ENCODE measurements around the gene SNX30.

SNX30 gene

DNA sequence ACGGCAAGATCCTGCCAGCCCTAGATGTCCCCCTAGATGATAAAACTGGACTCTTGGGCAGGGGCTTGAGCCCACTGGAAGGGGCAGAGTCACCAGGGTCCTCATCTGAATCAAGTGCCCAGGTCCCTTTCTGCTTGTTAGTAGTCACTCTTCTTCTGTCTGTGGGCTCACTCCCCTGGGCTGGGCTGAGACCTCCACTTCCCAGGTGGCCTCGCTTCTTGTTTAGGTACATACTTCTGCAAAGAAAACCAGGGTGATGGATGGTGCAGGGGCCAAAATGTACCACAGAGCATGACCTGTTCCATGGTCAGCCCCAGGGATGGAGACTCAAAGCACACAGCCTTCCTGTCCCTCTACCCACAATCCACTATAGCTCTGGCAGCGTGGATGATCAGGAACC, 141.0 kb downstream of the SNX30 start:
- no peak for DNase-seq

DNA sequence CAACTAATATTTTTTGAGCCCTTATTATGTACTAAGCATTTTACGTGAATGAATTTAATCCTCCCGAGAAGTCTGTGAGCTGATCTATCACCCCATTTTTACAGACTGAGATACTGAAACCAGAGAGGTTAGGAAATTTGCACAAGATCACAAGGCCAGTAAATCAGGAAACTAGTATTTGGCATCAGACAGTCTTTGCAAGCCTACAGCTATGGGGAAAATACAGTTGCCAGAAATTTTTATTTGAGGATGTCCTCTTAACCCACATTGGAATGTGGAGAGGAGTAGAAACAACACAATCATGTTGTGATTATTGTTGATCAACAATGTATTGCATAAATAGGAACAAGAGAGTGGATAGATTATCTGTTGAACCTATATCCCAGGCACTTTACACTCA, 142.4 kb downstream of the SNX30 start:
- DNase-seq = no peak

DNA sequence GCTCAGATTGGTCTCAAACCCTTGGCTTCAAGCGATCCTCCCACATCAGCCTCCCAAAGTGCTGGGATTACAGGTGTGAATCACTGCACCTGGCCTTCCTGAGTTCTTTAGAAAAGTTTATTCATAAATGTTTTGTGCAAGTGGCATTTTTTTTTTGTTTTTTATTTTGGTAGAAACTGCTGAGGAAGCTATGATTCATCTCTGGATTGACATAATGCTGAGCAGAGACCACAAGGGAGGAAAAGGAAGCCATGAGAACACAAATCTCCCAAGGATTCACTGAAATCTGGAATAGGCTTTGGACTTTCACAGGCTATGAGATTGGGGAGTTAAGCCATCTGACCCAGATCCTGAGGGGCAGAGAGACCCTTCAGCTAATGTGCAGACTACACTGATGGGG, 143.5 kb downstream of the SNX30 start:
- DNase-seq = no peak

DNA sequence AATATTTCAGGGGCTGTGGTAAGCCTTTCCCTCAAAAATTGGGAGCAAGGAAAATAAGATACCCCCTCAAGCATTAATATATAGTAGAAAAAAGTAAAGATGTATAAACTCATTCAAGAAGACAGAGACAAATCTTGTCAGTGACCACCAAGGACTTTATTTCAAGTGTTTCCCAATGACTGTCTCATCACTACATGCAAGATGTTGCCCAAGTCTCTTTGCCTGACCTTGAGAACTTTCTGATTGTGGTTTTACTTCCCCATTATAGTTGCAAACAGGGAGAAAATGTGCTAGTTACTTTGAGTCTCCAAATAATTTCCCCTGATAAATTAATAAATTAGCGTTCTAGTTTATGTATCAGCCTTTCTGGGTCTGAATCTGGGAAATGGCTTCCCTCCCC, 144.1 kb downstream of the SNX30 start:
- DNase-seq = no peak

DNA sequence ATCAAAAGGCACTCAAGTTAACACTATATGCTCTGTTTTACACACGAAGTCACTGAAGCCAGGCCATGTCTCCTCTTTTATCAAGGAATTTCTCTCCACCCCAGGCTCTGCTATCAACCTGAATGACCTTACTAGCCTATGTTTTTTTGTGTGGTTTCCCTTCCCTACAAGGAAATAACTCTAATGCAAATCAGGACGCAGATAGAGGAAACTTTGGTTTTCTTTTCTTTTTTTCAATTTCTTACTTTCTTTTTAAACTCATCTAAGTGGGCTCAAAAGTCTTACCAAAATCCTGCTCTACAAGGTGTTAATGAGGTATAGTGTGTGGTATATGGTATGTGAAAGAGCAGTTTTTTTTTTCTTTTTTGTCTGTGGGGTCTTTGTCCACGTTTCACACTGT, 145.6 kb downstream of the SNX30 start:
- no peak for DNase-seq

DNA sequence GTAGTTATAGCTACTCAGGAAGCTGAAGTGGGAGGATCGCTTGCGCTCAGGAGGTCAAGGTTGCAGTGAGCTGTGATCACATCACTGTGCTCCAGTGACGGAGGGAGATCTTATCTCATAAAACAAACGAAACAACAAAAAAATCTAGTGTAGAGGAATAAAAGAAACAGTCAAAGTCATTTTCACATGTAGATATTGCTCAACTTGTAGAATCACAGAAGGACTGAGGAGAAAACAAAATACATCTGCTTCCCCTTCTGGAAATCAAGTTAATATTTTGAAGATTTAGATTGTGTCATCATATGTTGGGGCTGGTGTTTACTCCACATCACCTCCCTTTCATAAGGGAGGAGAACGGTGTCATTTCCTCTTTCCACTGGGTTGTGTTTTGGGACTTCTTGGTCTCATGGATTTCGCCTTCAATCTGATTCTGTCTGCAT, 148.3 kb downstream of the SNX30 start:
- DNase-seq = no peak

DNA sequence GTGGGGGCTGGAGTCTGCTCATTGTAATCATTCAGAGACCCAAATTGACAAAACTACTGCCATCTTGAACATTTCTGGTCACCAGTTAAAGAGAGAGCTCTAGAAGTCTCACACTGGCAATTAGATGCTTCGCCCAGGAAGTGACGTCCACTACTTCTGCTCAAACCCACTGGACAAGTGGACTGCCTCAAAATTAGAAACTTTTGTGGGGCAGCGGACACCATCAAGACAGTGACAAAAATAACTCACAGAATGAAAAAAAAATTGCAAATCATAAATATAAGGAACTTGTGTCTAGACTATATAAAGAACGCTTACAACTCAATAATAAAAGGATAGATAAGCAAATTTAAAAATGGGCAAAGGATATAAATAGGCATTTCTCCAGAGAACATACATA, 149.9 kb downstream of the SNX30 start:
- DNase-seq = no peak

DNA sequence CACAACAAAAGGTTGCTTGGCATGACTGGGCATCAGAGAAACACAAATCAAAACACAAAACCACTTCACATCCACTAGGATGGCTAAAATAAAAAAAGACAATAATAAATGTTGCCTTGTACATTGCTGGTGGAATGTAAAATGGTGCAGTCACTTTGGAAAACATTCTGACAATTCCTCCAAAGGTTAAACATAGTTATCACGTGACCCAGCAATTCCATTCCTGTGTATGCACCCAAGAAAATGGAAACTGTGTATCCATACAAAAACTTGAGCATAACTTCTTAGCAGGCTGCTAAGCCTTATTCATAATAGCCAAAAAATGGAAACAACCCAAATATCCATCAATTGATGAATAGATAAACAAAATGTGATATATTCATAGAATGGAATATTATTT, 150.3 kb downstream of the SNX30 start:
- no peak for DNase-seq

DNA sequence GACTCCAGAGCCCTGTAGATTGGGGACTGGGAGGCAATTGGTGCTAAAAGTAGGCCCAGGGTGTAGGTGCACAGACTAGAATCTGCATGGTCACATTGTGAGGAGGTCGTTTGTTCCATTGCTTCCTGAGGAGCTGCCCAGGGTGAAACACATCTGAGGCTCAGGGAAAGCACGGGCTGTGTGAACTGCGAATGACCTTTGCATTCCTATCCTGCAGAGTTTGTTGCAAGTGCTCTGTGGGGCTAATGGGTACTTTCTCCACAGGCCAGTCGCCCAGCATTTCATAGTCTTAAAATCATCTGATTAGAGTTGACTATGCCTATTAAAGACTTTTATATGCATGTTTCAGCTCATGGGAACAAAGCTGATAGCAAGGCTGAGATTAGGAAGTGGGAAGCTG, 154.5 kb downstream of the SNX30 start:
- no peak for DNase-seq

DNA sequence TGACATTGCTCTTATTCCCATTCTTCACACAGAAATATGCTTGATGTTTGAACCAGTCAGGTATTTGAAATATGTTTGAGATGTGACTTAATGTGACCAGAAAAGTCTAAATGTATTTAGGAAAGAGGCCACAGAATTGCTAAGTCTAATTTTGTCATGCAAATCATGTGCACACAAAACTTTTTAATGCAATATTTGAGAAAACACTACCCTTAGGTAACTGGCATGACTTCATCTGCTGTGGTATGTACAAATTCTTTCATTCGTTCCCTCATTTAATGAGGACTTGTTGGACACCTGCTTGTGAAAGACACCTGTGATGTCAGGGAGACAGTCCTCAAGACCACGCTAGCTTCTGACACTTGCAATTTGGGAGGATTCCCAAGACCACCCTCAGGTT, 161.2 kb downstream of the SNX30 start:
- DNase-seq = no peak

DNA sequence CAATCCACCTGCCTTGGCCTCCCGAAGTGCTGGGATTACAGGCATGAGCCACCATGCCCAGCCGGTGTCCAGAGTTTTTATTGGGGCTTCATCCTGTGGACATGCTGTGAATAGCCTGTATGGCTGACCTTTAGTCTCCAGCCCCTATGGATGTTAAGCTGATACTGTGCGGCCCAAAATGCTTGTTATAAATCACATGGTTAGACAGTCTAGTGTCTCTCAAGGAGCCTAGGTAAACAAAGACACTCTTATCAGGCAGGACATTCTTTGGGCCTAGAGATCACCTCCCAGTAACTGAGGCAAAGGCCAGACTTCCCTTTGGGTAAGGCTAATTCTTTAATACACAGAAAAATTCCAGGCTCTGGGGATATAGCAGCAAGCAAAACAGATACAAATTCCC, 162.1 kb downstream of the SNX30 start:
- no peak for DNase-seq

DNA sequence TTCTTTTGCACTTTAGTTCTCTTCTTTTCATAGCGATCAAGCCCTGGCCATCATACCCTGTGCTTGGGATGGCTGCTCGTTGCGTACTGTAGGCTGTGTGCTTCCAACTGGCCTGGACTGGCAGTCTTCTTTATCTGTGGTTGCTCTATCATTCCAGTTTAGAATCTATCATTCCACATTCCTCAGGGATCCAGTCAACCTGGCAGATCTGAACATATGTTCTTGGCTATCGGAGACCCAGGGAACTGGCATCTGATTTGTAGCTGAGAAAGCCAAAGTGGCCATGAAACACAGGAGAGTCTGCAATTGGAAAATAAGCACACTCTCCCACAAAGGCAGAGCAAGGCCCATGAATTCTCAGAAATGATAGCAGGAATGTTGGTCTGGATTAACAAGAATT, 162.8 kb downstream of the SNX30 start:
- no peak for DNase-seq

DNA sequence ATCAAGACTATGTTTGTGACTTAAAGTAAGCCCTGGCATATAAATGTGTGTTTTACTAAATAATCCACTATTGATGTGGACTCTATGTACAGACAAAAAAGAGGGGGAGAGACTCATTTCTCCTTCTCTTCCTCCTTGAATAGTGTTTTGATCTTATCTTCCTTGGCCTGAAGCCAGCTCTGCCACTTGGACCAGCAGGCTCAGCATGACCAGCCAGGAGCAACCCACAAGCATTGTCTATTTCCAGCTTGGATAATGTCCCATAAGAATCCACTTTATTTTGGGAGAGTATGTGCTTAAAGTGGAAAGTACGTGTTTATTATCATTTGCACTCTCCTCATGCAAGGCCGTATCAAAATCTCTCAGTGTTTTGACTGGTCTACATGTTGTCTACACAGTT, 164.0 kb downstream of the SNX30 start:
- no peak for DNase-seq

DNA sequence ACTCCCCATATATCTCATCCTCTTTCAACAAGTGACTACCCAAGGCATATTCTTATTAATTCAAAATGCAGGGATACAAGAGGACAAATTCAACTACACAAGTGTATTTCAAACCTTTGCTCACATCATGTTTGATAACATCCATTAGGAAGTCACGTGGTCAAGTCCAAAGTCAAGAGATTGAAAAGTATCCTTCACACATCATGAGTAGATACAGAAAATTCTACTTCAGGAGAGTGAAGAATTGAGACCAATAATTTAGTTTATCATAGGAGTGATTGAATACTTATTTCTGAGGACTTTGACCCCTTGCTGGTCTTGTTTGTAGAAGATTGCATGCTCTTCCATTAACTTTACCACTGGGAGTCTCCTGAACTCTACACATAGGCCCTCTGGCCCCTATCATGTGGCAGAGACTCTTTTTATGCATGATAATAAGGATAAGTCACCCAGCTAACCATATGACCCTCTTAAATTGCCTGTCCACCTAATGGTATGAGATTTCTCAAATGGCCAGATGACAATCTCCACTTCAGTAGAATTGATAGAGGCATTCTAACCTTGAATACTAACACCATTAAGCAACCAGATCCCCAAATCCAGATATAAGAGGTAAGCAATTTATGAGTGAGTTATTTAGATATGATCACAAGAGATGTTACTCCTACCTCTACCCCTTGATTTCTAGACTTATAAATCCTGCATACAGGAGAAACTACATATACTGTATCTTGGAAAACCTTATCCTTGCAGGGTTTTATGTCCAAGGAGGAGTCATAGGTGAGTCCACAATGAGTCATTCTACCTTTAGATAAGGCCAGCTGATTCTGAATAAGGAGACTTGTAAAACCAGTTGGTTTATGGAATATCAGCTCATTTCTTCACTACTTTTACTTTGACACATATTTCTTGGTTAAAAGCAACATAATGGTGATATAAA, 166.8 kb downstream of the SNX30 start:
- no peak for DNase-seq

DNA sequence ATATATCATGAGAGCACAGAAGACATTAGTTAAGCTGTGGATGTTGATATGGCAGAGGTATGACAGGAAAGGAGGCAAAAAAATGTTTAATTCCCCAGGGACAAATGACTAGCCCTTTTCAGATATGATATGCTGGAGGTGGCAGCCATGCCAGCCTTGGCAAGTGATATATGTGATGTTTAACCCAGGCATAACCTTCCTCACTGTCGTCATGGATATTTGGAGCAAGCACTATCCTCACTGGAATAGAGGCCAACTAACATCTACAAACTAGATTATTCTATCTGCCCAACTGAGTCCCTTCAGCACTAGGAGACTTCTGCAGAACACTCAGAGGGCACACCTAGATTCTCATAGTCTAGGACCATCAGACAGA, 167.4 kb downstream of the SNX30 start:
- DNase-seq = no peak

DNA sequence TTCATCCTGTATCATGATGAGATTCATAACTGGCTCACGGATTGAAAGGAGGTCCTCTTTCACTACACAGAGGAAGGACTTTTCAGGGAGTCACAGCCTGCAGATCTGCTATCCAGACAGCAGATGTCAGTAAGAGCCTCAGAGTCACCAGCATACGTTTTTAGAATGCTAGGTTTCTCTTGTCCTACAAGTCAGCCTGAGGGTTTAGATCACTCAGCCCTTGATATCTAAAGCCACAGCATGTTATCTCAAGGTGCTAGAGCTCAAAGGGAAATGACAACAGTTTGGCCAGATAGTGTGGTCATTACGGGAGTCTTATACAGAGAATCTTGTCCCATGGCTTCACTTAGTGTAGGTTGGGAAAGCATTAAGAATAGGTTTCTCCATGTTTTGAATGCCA, 171.0 kb downstream of the SNX30 start:
- DNase-seq = no peak
